ENCODE results near the gene ANKS1B. TPM values are rescaled to one million over a fixed set of nuclear protein-coding genes. Genes with fewer than 3 reads are reported as not detected.

ANKS1B gene
- total RNA-seq, 1 donor from 2014 or later: 0.46 TPM

- H3K4me3 ChIP-seq (ENCODE audit: low read depth, low read length): no peak overlapping the region
- DNase-seq (ENCODE audit: low read depth): no peak
- no peak for TF ChIP-seq CTCF (conservative IDR thresholded peaks at IDR 0.05; ENCODE audit: low read depth, low read length)
These were observed 3.0 kb downstream of the ANKS1B start for GRCh38 chr12:99981639-99982190.

- H3K4me3 ChIP-seq (ENCODE audit: low read depth, low read length): no peak overlapping the region
These were observed 5.3 kb downstream of the ANKS1B start for GRCh38 chr12:99979471-99979870.

GRCh38 chr12:99978152-99978551 is 6.6 kb downstream of the ANKS1B start:
- H3K4me3 ChIP-seq (ENCODE audit: low read depth, low read length): no peak overlapping the region
- no peak for DNase-seq (ENCODE audit: low read depth)
- no peak for TF ChIP-seq CTCF (conservative IDR thresholded peaks at IDR 0.05; ENCODE audit: low read depth, low read length)

More at GRCh38 chr12:99979471-99979870, 5.3 kb downstream of the ANKS1B start:
- DNase-seq (ENCODE audit: low read depth): no peak
- TF ChIP-seq CTCF (conservative IDR thresholded peaks at IDR 0.05; ENCODE audit: low read depth, low read length): no peak

- DNase-seq (ENCODE audit: low read depth): no peak
- TF ChIP-seq CTCF (conservative IDR thresholded peaks at IDR 0.05; ENCODE audit: low read depth, low read length): no peak
- H3K4me3 ChIP-seq (ENCODE audit: low read depth, low read length): no peak overlapping the region
These were observed 7.2 kb downstream of the ANKS1B start for GRCh38 chr12:99977550-99977949.

- no peak overlapping the region for H3K4me3 ChIP-seq (ENCODE audit: low read depth, low read length)
- TF ChIP-seq CTCF (conservative IDR thresholded peaks at IDR 0.05; ENCODE audit: low read depth, low read length): no peak
- DNase-seq (ENCODE audit: low read depth): no peak
These were observed 8.0 kb downstream of the ANKS1B start for GRCh38 chr12:99976762-99977161.

- no peak for TF ChIP-seq CTCF (conservative IDR thresholded peaks at IDR 0.05; ENCODE audit: low read depth, low read length)
- no peak for DNase-seq (ENCODE audit: low read depth)
These were observed 9.4 kb downstream of the ANKS1B start for GRCh38 chr12:99975321-99975720.

GRCh38 chr12:99974146-99974545 is 10.6 kb downstream of the ANKS1B start:
- DNase-seq (ENCODE audit: low read depth): no peak
- no peak for TF ChIP-seq CTCF (conservative IDR thresholded peaks at IDR 0.05; ENCODE audit: low read depth, low read length)

More at GRCh38 chr12:99975321-99975720, 9.4 kb downstream of the ANKS1B start:
- no peak overlapping the region for H3K4me3 ChIP-seq (ENCODE audit: low read depth, low read length)

More at GRCh38 chr12:99974146-99974545, 10.6 kb downstream of the ANKS1B start:
- H3K4me3 ChIP-seq (ENCODE audit: low read depth, low read length): no peak overlapping the region
